OCI-LY3 (cell line): ENCODE results near the gene ITGB1BP1.

Source experiments
- CTCF ChIP-seq: fragments of 200-600, 300-600 bp; sonication (generic); IDR thresholded peaks from 2 replicates; pipeline ENCODE4 v1.5.1; 2014; ENCODE audit warnings: antibody characterized with exemption, low read length, low read depth
- EZH2phosphoT487 ChIP-seq: fragments of 200-600 bp; shearing (Covaris generic); IDR thresholded peaks from 2 replicates; pipeline ENCODE4 v1.6.1; 2018; ENCODE audit warnings: antibody characterized with exemption, mixed run types, low read depth

GRCh38 chr2:9375857-9376428 lies 47.4 kb downstream of the ITGB1BP1 start:
- no peak for TF ChIP-seq EZH2phosphoT487
- peak; percentile 57 for TF ChIP-seq CTCF
